H54 (cell line): Measurements from ENCODE around the gene CBX2.

Experiments
- DNase-seq: peaks from one replicate; pipeline ENCODE4 v3.0.0; 2011; ENCODE audit warnings: low spot score, mixed read lengths; ENCODE audit not compliant: insufficient read length
- FAIRE-seq: peaks from 3 replicates; lab custom pipeline; 2011; peaks lifted over from hg19 to GRCh38; lab: Jason Lieb, UNC
- POLR2A ChIP-seq: IDR thresholded peaks from 2 replicates; pipeline ENCODE4 v1.6.1; 2011; ENCODE audit warnings: low read depth, mild to moderate bottlenecking, low read length

The CBX2 gene

DNA sequence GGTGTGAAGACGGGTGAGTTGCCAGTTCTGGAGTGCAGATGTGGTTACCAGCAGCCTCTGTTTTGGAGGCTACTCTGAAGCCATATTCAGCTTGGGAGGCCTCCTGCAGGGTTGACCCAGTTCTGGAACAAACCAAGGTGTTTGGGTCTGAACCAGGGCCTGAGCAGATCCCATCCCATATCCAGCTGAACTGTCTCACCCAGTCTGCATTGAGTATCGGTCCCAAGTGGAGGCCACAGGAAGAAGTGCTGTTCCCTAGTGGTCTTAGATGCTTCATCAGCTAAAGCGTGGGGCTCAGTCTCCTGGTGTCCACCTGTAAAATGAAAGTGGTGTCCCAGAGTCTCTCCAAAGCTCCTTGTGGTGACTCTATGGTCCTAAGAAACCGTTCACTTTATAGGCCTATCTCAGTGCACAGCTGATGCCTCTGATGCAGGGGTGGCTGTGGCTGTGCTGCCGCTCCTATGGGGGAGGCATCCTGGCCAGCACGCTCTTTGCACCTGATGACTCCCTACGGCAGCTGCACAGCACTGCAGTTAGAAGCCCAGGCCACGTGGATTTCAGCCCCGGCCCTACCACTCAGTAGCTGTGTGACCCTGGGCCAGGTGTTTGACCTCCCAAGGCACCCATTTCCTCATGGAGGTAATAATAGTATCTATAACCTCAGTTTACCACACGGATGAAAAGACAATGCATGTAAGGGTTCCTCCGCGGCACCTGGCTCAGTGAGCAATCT, 40.2 kb downstream of the CBX2 start:
- TF ChIP-seq POLR2A, result no peak
- no peak for FAIRE-seq
- no peak for DNase-seq

GRCh38 chr17:79819085-79819484, 41.1 kb downstream of the CBX2 start:
- FAIRE-seq (no peak), DNase-seq (no peak)
- no peak for TF ChIP-seq POLR2A

GRCh38 chr17:79819534-79820276, 41.8 kb downstream of the CBX2 start:
- TF ChIP-seq POLR2A, result no peak
- FAIRE-seq (no peak), DNase-seq (no peak)

DNA sequence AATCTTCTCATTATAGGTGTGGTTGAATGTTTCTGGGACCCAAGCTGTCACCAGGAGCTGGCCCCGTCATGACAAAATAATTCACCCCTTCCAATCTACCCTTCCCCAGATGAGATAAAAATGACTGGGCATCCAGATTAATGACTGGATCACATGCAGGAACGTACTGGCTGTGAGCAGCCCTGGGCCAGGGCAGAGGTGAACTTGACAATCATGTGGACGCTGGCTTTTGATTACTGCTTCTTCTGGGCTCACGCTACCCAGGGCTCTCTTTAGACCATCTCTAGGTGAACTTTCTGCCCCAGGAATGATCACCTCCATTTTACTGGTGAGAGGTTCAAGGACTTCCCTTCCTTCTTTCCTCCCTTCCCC, 43.0 kb downstream of the CBX2 start:
- TF ChIP-seq POLR2A, result no peak
- DNase-seq, result no peak
- FAIRE-seq, result no peak

DNA sequence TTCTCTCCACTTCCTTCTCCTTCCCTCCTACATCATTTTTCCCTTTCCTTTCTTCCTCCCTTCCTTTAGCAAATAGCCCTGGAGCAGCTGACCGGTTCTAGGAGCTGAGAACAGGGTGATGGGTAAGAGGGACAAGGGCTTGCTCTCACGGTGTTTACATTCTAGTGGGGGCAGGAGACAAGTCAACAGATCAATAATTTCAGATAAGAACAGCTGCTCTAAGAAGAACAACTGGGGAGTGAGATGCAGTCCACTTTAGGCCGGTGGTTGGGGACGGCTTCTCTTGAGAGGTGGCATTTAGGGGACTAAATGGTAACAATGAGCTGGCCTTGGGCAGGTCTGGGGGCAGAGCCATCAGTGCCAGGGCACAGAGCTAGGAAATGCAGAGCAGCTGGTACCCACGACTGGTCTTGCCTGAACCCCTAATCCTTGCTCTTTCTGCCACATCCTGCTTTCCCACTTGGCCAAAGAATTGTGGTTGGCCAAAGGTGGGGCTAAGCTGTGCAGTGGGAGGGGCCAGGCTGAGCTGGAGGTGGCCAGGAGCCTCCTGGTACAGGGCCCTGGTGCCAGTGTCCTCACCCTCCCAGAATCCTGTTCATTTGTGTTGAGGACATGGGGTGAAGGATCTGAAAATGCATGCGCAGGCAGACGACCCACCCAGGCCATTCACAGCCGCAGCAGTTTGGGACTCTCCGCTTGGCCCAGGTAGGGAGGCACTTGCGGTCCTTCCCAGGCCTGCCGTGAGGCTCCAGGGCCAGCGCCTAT, 43.6 kb downstream of the CBX2 start:
- no peak for FAIRE-seq
- no peak for TF ChIP-seq POLR2A
- DNase-seq, result no peak

- no peak for TF ChIP-seq POLR2A
- no peak for FAIRE-seq
Observed at GRCh38 chr17:79822583-79823124, 44.7 kb downstream of the CBX2 start.

GRCh38 chr17:79824234-79824633, 46.3 kb downstream of the CBX2 start:
- TF ChIP-seq POLR2A, result no peak
- no peak for FAIRE-seq
- DNase-seq, result no peak

More at GRCh38 chr17:79822583-79823124, 44.7 kb downstream of the CBX2 start:
- no peak for DNase-seq

- DNase-seq, result no peak
- no peak for FAIRE-seq
- TF ChIP-seq POLR2A, result no peak
Observed at GRCh38 chr17:79824893-79825579, 47.1 kb downstream of the CBX2 start.

DNA sequence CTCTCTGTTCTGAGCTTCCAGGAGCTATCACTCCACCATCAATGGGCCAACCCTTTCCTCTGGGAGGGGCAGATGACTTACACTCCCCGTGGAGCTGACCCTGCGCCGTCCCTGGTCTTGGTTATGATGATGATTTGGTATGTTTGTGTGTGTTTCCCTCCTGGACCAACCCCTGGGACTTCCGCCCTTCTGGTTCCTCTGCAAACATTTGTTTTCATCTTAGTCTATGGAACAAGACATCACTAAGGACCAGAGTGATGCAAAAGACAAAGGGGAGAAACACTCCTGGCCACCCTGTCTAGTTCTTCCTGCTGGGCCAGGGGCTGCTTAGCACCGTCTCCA, 47.6 kb downstream of the CBX2 start:
- FAIRE-seq (no peak), DNase-seq (no peak)
- TF ChIP-seq POLR2A, result no peak

DNA sequence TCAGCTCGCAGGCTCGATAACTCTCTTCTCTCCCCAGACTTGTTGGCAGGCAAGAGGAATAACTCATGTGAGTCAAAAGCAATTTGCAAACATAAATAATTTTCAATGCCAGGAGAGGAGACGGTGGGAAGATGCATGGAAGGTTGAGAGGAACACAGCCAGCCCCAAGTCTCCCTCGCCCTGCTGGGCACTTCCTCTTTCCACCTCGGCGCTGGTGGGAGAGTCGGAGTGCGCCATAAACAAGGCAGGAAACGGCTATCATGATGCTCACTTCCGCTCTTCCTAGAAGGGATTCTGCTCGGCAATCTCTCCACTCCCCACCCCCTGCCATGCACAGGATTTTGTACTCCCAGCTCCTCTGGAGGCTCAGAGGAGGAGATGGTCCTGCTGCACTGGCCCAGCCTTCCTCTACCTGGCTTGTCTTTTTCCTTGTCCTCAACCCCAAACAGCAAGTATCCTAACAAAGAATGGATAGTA, 48.3 kb downstream of the CBX2 start:
- no peak for TF ChIP-seq POLR2A
- DNase-seq (no peak), FAIRE-seq (no peak)

GRCh38 chr17:79826841-79827578, 49.1 kb downstream of the CBX2 start:
- no peak for TF ChIP-seq POLR2A
- DNase-seq (no peak), FAIRE-seq (no peak)

GRCh38 chr17:79829004-79829403, 51.1 kb downstream of the CBX2 start:
- no peak for FAIRE-seq
- no peak for DNase-seq
- no peak for TF ChIP-seq POLR2A

DNA sequence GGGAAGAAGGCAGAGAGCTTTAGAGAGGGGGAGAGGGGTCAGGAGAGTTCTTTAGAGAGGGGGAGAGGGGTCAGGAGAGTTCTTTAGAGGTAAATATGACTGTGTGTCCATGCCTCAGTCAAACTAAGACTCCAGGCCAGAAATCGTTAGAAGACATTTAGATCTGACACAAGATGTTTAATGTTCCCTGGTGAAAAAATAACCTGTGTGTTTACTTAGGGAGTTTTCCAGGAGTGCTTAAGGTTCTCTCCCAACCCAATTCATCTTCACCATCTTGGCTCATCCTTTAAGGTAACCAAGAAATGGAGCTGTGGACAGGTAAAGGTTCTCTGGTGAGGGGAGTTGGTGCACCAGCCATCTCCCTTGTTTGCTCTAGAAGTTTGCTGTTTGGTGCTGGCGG, 51.5 kb downstream of the CBX2 start:
- no peak for FAIRE-seq
- no peak for TF ChIP-seq POLR2A
- no peak for DNase-seq

- no peak for TF ChIP-seq POLR2A
- FAIRE-seq, result no peak
- no peak for DNase-seq
Observed at GRCh38 chr17:79830303-79830702, 52.4 kb downstream of the CBX2 start.
